ENCODE data around the gene ESD.
"Not testable (repeated sequence)": the region's sequence is repeated elsewhere in the genome, so short reads cannot be mapped to it uniquely, and the experiment has no call there.

The ESD gene

GRCh38 chr13:46783504-46783903 lies 13.5 kb downstream of the ESD start:
- DNase-seq = no peak

GRCh38 chr13:46782691-46783090 lies 14.3 kb downstream of the ESD start:
- DNase-seq = no peak

GRCh38 chr13:46782066-46782465 lies 14.9 kb downstream of the ESD start:
- no peak for DNase-seq

- no peak for DNase-seq
Observed at GRCh38 chr13:46778890-46779289, 18.1 kb downstream of the ESD start.

- DNase-seq = no peak
Observed at GRCh38 chr13:46778095-46778494, 18.9 kb downstream of the ESD start.

- no peak for DNase-seq
Observed at GRCh38 chr13:46775385-46776107, 21.4 kb downstream of the ESD start.

- no peak for DNase-seq
Observed at GRCh38 chr13:46773541-46773940, 23.4 kb downstream of the ESD start.

GRCh38 chr13:46771693-46772092 lies 25.3 kb downstream of the ESD start:
- DNase-seq = no peak

- DNase-seq = not testable (repeated sequence)
Observed at GRCh38 chr13:46769925-46770324, 27.0 kb downstream of the ESD start.

- no peak for DNase-seq
Observed at GRCh38 chr13:46761866-46762265, 35.1 kb downstream of the ESD start.

- no peak for DNase-seq
Observed at GRCh38 chr13:46761174-46761573, 35.8 kb downstream of the ESD start.

- no peak for DNase-seq
Observed at GRCh38 chr13:46759846-46760245, 37.1 kb downstream of the ESD start.

- DNase-seq = no peak
Observed at GRCh38 chr13:46757640-46758039, 39.3 kb downstream of the ESD start.

- no peak for DNase-seq
Observed at GRCh38 chr13:46756977-46757376, 40.0 kb downstream of the ESD start.

- not testable (repeated sequence) for DNase-seq
Observed at GRCh38 chr13:46755508-46755907, 41.5 kb downstream of the ESD start.

GRCh38 chr13:46754812-46755211 lies 42.1 kb downstream of the ESD start:
- no peak for DNase-seq

- no peak for DNase-seq
Observed at GRCh38 chr13:46753917-46754316, 43.0 kb downstream of the ESD start.

- no peak for DNase-seq
Observed at GRCh38 chr13:46753137-46753536, 43.8 kb downstream of the ESD start.

GRCh38 chr13:46751811-46752635 lies 44.9 kb downstream of the ESD start:
- DNase-seq = peak; percentile 65 to 73

- no peak for DNase-seq
Observed at GRCh38 chr13:46749951-46750350, 47.0 kb downstream of the ESD start.

GRCh38 chr13:46748300-46748699 lies 48.7 kb downstream of the ESD start:
- DNase-seq = no peak

- no peak for DNase-seq
Observed at GRCh38 chr13:46747031-46747820, 49.7 kb downstream of the ESD start.

- no peak for DNase-seq
Observed at GRCh38 chr13:46745706-46746105, 51.3 kb downstream of the ESD start.

GRCh38 chr13:46745062-46745461 lies 51.9 kb downstream of the ESD start:
- DNase-seq = no peak
